ENCODE results near the gene CLPSL1. TPM values are rescaled to one million over a fixed set of nuclear protein-coding genes. Genes with fewer than 3 reads are reported as not detected.

CLPSL1 gene
- total RNA-seq, 2 donors from 2014 or later: not detected

- no peak for DNase-seq (ENCODE audit: low spot score)
- TF ChIP-seq, protein P1, sequence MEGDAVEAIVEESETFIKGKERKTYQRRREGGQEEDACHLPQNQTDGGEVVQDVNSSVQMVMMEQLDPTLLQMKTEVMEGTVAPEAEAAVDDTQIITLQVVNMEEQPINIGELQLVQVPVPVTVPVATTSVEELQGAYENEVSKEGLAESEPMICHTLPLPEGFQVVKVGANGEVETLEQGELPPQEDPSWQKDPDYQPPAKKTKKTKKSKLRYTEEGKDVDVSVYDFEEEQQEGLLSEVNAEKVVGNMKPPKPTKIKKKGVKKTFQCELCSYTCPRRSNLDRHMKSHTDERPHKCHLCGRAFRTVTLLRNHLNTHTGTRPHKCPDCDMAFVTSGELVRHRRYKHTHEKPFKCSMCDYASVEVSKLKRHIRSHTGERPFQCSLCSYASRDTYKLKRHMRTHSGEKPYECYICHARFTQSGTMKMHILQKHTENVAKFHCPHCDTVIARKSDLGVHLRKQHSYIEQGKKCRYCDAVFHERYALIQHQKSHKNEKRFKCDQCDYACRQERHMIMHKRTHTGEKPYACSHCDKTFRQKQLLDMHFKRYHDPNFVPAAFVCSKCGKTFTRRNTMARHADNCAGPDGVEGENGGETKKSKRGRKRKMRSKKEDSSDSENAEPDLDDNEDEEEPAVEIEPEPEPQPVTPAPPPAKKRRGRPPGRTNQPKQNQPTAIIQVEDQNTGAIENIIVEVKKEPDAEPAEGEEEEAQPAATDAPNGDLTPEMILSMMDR (IDR thresholded peaks at IDR 0.05): no peak
- Histone ChIP-seq H3K36me3 (no peaks in the 10 kb centered on the region), H3K4me3 (no peak overlapping the region), H3K4me1 (ENCODE audit: control insufficient read depth in 1 of 2, low read depth in 2 of 2) (peaks cover 0 to 16% of the 10 kb centered on the region in 2 donors), H3K27me3 (replicated peaks; ENCODE audit: insufficient read depth) (no peaks in the 10 kb centered on the region), H3K9me3 (no peaks in the 10 kb centered on the region), H3K27ac (no peak overlapping the region)
- no peak for ATAC-seq (ENCODE audit: insufficient number of reproducible peaks, low FRiP score, low read depth)
Measured at GRCh38 chr6:35739645-35740524, 40.9 kb upstream of the CLPSL1 start.

DNA sequence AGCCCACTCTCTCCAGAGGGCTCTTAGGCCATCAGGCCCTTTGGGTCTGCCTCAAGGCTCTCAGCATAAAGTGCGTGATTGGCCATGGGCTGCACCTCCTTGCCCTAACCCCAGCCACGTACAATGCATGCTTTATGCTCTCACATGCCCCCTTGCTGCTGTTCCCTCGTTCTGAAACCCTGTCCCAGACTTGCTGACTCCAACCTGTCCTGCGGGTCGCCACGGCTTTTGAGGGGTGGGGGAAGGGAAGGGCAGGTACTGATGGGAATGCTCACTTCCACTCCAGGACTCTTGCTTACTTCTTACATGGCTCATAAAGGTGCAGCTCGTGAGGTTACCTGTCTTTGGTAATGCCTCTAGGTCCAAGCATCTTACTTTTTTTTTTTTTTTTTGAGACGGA is 38.0 kb upstream of the CLPSL1 start:
- no peaks in the 10 kb centered on the region for H3K27me3 ChIP-seq (replicated peaks; ENCODE audit: insufficient read depth)
- H3K36me3 ChIP-seq: no peaks in the 10 kb centered on the region
- H3K9me3 ChIP-seq: no peaks in the 10 kb centered on the region
- DNase-seq (ENCODE audit: low spot score) (no peak), ATAC-seq (ENCODE audit: insufficient number of reproducible peaks, low FRiP score, low read depth) (no peak)
- H3K4me3 ChIP-seq: no peak overlapping the region
- no peak overlapping the region for H3K27ac ChIP-seq
- H3K4me1 ChIP-seq (ENCODE audit: control insufficient read depth in 1 of 2, low read depth in 2 of 2): no peaks in the 10 kb centered on the region
- TF ChIP-seq, protein P1 (IDR thresholded peaks at IDR 0.05): no peak

DNA sequence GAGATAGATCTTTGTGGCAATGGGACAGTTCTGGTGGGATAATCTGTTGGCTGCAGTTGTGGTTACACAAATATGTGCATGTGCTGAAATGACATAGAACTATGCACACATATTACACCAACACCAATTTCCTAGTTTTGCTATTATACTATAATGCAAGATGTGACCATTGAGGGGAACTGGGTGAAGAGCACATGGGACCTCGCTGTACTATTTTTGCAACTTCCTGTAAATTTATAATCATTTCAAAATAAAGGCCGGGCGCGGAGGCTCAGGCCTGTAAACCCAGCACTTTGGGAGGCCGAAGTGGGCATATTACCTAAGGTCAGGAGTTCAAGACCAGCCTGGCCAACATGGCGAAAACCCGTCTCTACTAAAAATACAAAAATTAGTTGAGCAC is 35.3 kb upstream of the CLPSL1 start:
- TF ChIP-seq, protein P1 (IDR thresholded peaks at IDR 0.05): no peak
- Histone ChIP-seq H3K36me3 (no peaks in the 10 kb centered on the region), H3K4me3 (no peak overlapping the region), H3K27ac (no peak overlapping the region), H3K9me3 (no peaks in the 10 kb centered on the region), H3K4me1 (ENCODE audit: control insufficient read depth in 1 of 2, low read depth in 2 of 2) (no peaks in the 10 kb centered on the region), H3K27me3 (replicated peaks; ENCODE audit: insufficient read depth) (no peaks in the 10 kb centered on the region)
- no peak for ATAC-seq (ENCODE audit: insufficient number of reproducible peaks, low FRiP score, low read depth)
- DNase-seq (ENCODE audit: low spot score): no peak

DNA sequence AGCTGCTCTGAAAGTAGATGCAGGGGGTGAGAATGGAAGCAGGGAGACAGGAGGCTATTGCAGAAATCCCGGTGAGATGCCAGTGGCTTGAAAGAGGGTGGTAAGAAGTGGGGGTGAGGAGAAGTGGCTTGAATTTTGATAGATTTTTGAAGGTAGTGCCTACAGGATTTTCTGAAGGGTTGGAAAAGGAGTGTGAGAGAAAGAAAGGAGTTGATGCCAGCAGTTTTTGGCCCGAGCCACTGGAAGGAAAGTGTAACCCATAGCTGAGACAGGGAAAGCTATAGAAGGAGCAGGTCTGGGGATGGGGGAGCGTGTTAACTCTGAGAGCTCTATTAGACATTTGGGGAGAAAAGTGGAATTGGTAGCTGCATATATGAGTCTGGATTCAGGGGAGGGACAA is 34.3 kb upstream of the CLPSL1 start:
- no peak for ATAC-seq (ENCODE audit: insufficient number of reproducible peaks, low FRiP score, low read depth)
- no peak for DNase-seq (ENCODE audit: low spot score)
- Histone ChIP-seq H3K27me3 (replicated peaks; ENCODE audit: insufficient read depth) (no peaks in the 10 kb centered on the region), H3K4me3 (no peak overlapping the region), H3K4me1 (ENCODE audit: control insufficient read depth in 1 of 2, low read depth in 2 of 2) (no peaks in the 10 kb centered on the region), H3K9me3 (no peaks in the 10 kb centered on the region), H3K36me3 (no peaks in the 10 kb centered on the region), H3K27ac (no peak overlapping the region)
- TF ChIP-seq, protein P1 (IDR thresholded peaks at IDR 0.05): no peak

DNA sequence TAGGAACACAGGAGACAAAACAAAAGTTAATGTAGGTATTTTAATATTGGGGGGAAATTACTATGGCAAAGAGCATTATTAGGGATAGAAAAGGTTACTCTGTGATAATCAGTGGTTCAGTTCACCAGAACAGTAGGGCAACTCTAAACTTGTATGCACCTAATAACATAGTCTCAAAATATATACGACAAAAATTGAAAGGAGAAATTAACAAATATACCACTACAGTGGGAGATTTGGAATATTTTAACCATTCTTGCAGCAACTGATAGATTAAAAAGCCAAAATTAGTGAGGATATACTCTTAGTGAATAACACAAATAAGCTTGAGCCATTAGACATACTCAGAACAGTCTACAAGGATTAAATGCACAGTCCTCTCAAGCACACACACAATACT is 32.9 kb upstream of the CLPSL1 start:
- TF ChIP-seq, protein P1 (IDR thresholded peaks at IDR 0.05): no peak
- no peak overlapping the region for H3K27ac ChIP-seq
- no peaks in the 10 kb centered on the region for H3K27me3 ChIP-seq (replicated peaks; ENCODE audit: insufficient read depth)
- no peaks in the 10 kb centered on the region for H3K36me3 ChIP-seq
- H3K4me1 ChIP-seq (ENCODE audit: control insufficient read depth in 1 of 2, low read depth in 2 of 2): no peaks in the 10 kb centered on the region
- H3K4me3 ChIP-seq: no peak overlapping the region
- ATAC-seq (ENCODE audit: insufficient number of reproducible peaks, low FRiP score, low read depth) (no peak), DNase-seq (ENCODE audit: low spot score) (no peak)
- no peaks in the 10 kb centered on the region for H3K9me3 ChIP-seq

Data from thoracic aorta (tissue), 2 donors.